PC-3 (cell line): Measurements from ENCODE around the gene ICE2. TPM values are rescaled to one million over a fixed set of nuclear protein-coding genes. Genes with fewer than 3 reads are reported as not detected.
"Not testable (repeated sequence)": the region's sequence is repeated elsewhere in the genome, so short reads cannot be mapped to it uniquely, and the experiment has no call there.

Experiments used
- ATAC-seq: fragments of 200-7000 bp; cut with Tn5 transposase; 2 replicates; pipeline ENCODE4 v1.9.1; 2020; ENCODE audit warnings: mild to moderate bottlenecking, moderate library complexity
- BruUV-seq: library from RNA; stranded (reverse); fragments of 400-500 nt; replicated peaks from 2 replicates; lab custom pipeline; 2021; lab: Mats Ljungman, UMichigan
- CTCF ChIA-PET: fragments of 300-600 bp; sonication (Branson Sonifier 250); formaldehyde crosslinking; loops from one replicate; lab custom pipeline; 2022; ENCODE audit warnings: antibody characterized with exemption; lab: Charles Lee
- POLR2A ChIA-PET: fragments of 300-600 bp; sonication (Branson Sonifier 250); formaldehyde crosslinking; loops from one replicate; lab custom pipeline; 2022; ENCODE audit warnings: antibody characterized with exemption; ENCODE audit not compliant: unreplicated experiment; lab: Charles Lee
- DNase-seq: peaks from one replicate; pipeline ENCODE4 v3.0.0-alpha.2; 2015
- H2AFZ ChIP-seq: fragments of 300-600 bp; sonication (generic); 2 replicates; pipeline ENCODE4 v1.6.0; 2016; ENCODE audit warnings: antibody characterized with exemption, low read length
- H3F3A ChIP-seq: fragments of 300-600 bp; sonication (generic); one replicate; pipeline ENCODE4 v1.6.0; 2017; ENCODE audit warnings: antibody characterized with exemption, low read length, control low read depth, mild to moderate bottlenecking; ENCODE audit not compliant: unreplicated experiment
- H3K27ac ChIP-seq: fragments of 300-600 bp; sonication (generic); 2 replicates; pipeline ENCODE4 v1.5.1; 2016; ENCODE audit warnings: mild to moderate bottlenecking, low read length
- H3K27me3 ChIP-seq: fragments of 300-600 bp; sonication (generic); 2 replicates; pipeline ENCODE4 v1.6.1; 2016; ENCODE audit warnings: low read length, mixed read lengths
- H3K36me3 ChIP-seq: fragments of 300-600 bp; sonication (generic); 2 replicates; pipeline ENCODE4 v1.6.1; 2016; ENCODE audit warnings: low read depth, mixed run types, low read length, mixed read lengths
- H3K4me1 ChIP-seq: fragments of 300-600 bp; sonication (generic); 2 replicates; pipeline ENCODE4 v1.5.1; 2016; ENCODE audit warnings: low read length; ENCODE audit not compliant: insufficient read depth
- H3K4me2 ChIP-seq: fragments of 300-600 bp; sonication (generic); 2 replicates; pipeline ENCODE4 v1.6.0; 2016; ENCODE audit warnings: low read length
- H3K4me3 ChIP-seq: fragments of 300-600 bp; sonication (generic); 2 replicates; pipeline ENCODE4 v1.5.1; 2016; ENCODE audit warnings: mild to moderate bottlenecking, low read length, mixed read lengths
- H3K79me2 ChIP-seq: fragments of 300-600 bp; sonication (generic); 2 replicates; pipeline ENCODE4 v1.6.1; 2017; ENCODE audit warnings: low read length, mixed read lengths
- H3K9ac ChIP-seq: fragments of 300-600 bp; sonication (generic); 2 replicates; pipeline ENCODE4 v1.6.0; 2016; ENCODE audit warnings: mild to moderate bottlenecking, low read length
- H3K9me2 ChIP-seq: fragments of 300-600 bp; sonication (generic); replicated peaks from 2 replicates; pipeline ENCODE4 v1.6.1; 2016; ENCODE audit warnings: mixed run types, low read length, mixed read lengths
- H3K9me3 ChIP-seq: fragments of 300-600 bp; sonication (generic); 2 replicates; pipeline ENCODE4 v1.6.1; 2016; ENCODE audit warnings: low read length, mixed read lengths
- H4K20me1 ChIP-seq: fragments of 300-600 bp; sonication (generic); 2 replicates; pipeline ENCODE4 v1.6.1; 2016; ENCODE audit warnings: low read length, mixed read lengths
- CTCF ChIP-seq: fragments of 300-600 bp; sonication (generic); conservative IDR thresholded peaks from 2 replicates; pipeline ENCODE4 v1.5.1; 2017; ENCODE audit warnings: antibody characterized with exemption, low read depth, mild to moderate bottlenecking, low read length
- EZH2 ChIP-seq: fragments of 300-600 bp; sonication (generic); IDR thresholded peaks from one replicate; pipeline ENCODE4 v1.6.1; 2017; ENCODE audit warnings: antibody characterized with exemption, mild to moderate bottlenecking, low read length; ENCODE audit not compliant: unreplicated experiment
- EZH2phosphoT487 ChIP-seq: fragments of 300-600 bp; sonication (generic); IDR thresholded peaks from 2 replicates; pipeline ENCODE4 v1.6.1; 2018; ENCODE audit warnings: mild to moderate bottlenecking, antibody characterized with exemption, low read length, borderline replicate concordance
- intact Hi-C: fragments of 100-400 bp; cut with micrococcal nuclease; formaldehyde crosslinking; loops from 2 replicates; pipeline ENCODE4 v1.9.0; 2023
- total RNA-seq: library from RNA; depleted of rRNA; stranded (reverse); fragments of >200 nt; gene quantifications from 2 replicates; pipeline ENCODE4 v1.2.3, GENCODE V29; 2014

Gene ICE2
- total RNA-seq, 1 experiment from 2014 or later = 14.8 TPM

- CTCF ChIA-PET = no interaction called here
- no TSS peak for BruUV-seq
Measured at GRCh38 chr15:60411774-60412425, 67.0 kb downstream of the ICE2 start.

GRCh38 chr15:60410350-60410749 lies 68.6 kb downstream of the ICE2 start:
- H3K79me2 ChIP-seq = peaks cover 18% of the 10 kb centered on the region
- H3K27me3 ChIP-seq, intact Hi-C loops, H3K9ac ChIP-seq, CTCF ChIA-PET, BruUV-seq, H3K27ac ChIP-seq, POLR2A ChIA-PET, H3K4me2 ChIP-seq, H3K4me3 ChIP-seq, ATAC-seq, H3K9me2 ChIP-seq, H3K36me3 ChIP-seq, H3K9me3 ChIP-seq, DNase-seq, H4K20me1 ChIP-seq, H2AFZ ChIP-seq: not testable (repeated sequence)
- H3K4me1 ChIP-seq = peaks cover 59% of the 10 kb centered on the region
- peaks cover 18% of the 10 kb centered on the region for H3F3A ChIP-seq

More at GRCh38 chr15:60411774-60412425, 67.0 kb downstream of the ICE2 start:
- H4K20me1 ChIP-seq = no peaks in the 10 kb centered on the region
- H2AFZ ChIP-seq = no peak overlapping the region
- H3K9me3 ChIP-seq = no peaks in the 10 kb centered on the region
- peaks cover 18% of the 10 kb centered on the region for H3F3A ChIP-seq
- POLR2A ChIA-PET = no interaction called here
- H3K27me3 ChIP-seq = no peaks in the 10 kb centered on the region
- no peaks in the 10 kb centered on the region for H3K36me3 ChIP-seq
- peaks cover 4% of the 10 kb centered on the region; the same call in 1 of the 2 replicates for H3K79me2 ChIP-seq
- no peak overlapping the region for H3K9ac ChIP-seq
- peaks cover 43% of the 10 kb centered on the region for H3K4me1 ChIP-seq
- TF ChIP-seq EZH2phosphoT487 = no peak
- TF ChIP-seq EZH2 = no peak
- TF ChIP-seq CTCF = no peak
- intact Hi-C loops = no loop called here
- ATAC-seq (no peak), DNase-seq (no peak)
- H3K9me2 ChIP-seq = no peaks in the 10 kb centered on the region
- no peak overlapping the region for H3K4me2 ChIP-seq
- H3K27ac ChIP-seq = no peak overlapping the region
- H3K4me3 ChIP-seq = no peak overlapping the region

DNA sequence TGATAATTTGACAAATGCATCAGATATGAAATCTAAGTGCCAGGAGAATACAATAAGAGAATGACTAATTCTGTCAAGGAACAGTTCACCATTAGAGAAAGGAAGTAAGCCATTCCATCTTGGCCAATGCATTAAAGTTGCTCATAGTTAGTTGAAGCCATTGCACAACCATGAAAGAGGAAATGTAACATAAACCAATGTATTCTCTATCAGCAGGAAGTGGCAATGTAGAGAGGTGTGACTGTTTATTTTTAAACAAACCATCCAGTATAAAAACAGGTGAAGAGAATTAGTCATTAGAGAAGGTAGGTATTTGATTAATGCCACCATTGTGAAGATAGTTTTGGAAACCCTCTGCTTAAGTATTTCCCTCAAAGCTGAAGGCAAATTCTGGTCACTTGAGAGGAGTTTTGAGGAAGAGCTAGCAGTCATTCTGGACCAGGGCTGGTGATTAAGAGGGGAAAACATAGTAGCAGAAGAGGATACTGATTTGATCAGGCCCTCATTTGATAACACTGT lies 70.4 kb downstream of the ICE2 start:
- H3K36me3 ChIP-seq = no peaks in the 10 kb centered on the region
- peak overlapping the region; percentile 77 for H3K4me2 ChIP-seq
- H4K20me1 ChIP-seq = no peaks in the 10 kb centered on the region
- ChIA-PET POLR2A (interaction anchor here (0.5 to 0.7 kb wide), 4 partner anchors 10 to 23 kb away, joined by 3 to 4 read pairs (median 3); no protein-coding TSS in a partner anchor), CTCF (no interaction called here)
- no peaks in the 10 kb centered on the region for H3K27me3 ChIP-seq
- H3K79me2 ChIP-seq = peaks cover 18% of the 10 kb centered on the region
- TF ChIP-seq EZH2phosphoT487 (no peak), CTCF (no peak), EZH2 (no peak)
- no peaks in the 10 kb centered on the region for H3K9me3 ChIP-seq
- ATAC-seq (peak; percentile 76), DNase-seq (peak; percentile 94)
- H2AFZ ChIP-seq = no peak overlapping the region
- H3K27ac ChIP-seq = peak overlapping the region; percentile 97
- H3K9ac ChIP-seq = peak overlapping the region; percentile 77
- H3K4me1 ChIP-seq = peaks cover 53% of the 10 kb centered on the region
- BruUV-seq = no TSS peak
- intact Hi-C loops = loop anchor here (1.0 to 5.0 kb wide), 3 partner anchors 8 to 69 kb away; partner anchors contain the start of gene ICE2
- peaks cover 14% of the 10 kb centered on the region for H3F3A ChIP-seq
- peak overlapping the region; percentile 50; the same call in 1 of the 2 replicates for H3K4me3 ChIP-seq
- no peaks in the 10 kb centered on the region for H3K9me2 ChIP-seq
